Measurements from ENCODE around the gene S100A16.
"Not testable (repeated sequence)": the region's sequence is repeated elsewhere in the genome, so short reads cannot be mapped to it uniquely, and the experiment has no call there.

Gene S100A16

GRCh38 chr1:153583514-153583913, 29.4 kb downstream of the S100A16 start:
- DNase-seq: not testable (repeated sequence)

- DNase-seq: not testable (repeated sequence)
Measured at GRCh38 chr1:153582836-153583235, 30.1 kb downstream of the S100A16 start.

- no peak for DNase-seq
Measured at GRCh38 chr1:153578936-153579335, 34.0 kb downstream of the S100A16 start.

GRCh38 chr1:153578490-153578889, 34.4 kb downstream of the S100A16 start:
- no peak for DNase-seq

- no peak for DNase-seq
Measured at GRCh38 chr1:153577624-153578051, 35.3 kb downstream of the S100A16 start.

- DNase-seq: no peak
Measured at GRCh38 chr1:153577138-153577537, 35.8 kb downstream of the S100A16 start.

- not testable (repeated sequence) for DNase-seq
Measured at GRCh38 chr1:153575497-153575896, 37.4 kb downstream of the S100A16 start.

GRCh38 chr1:153575081-153575491, 37.9 kb downstream of the S100A16 start:
- not testable (repeated sequence) for DNase-seq

GRCh38 chr1:153573351-153573750, 39.6 kb downstream of the S100A16 start:
- DNase-seq: no peak

GRCh38 chr1:153572569-153573015, 40.3 kb downstream of the S100A16 start:
- peak; percentile 74 for DNase-seq

- DNase-seq: no peak
Measured at GRCh38 chr1:153571706-153572105, 41.2 kb downstream of the S100A16 start.

- no peak for DNase-seq
Measured at GRCh38 chr1:153570874-153571273, 42.1 kb downstream of the S100A16 start.

- DNase-seq: no peak
Measured at GRCh38 chr1:153569465-153569864, 43.5 kb downstream of the S100A16 start.

- DNase-seq: peak; percentile 94
Measured at GRCh38 chr1:153568367-153569099, 44.4 kb downstream of the S100A16 start.

GRCh38 chr1:153567621-153568366, 45.1 kb downstream of the S100A16 start:
- DNase-seq: peak; percentile 77

- DNase-seq: peak; percentile 98
Measured at GRCh38 chr1:153566414-153567371, 46.2 kb downstream of the S100A16 start.

GRCh38 chr1:153565529-153566374, 47.2 kb downstream of the S100A16 start, which contains the start of gene S100A2:
Gene S100A2 (minus strand): TSS chr1:153565844. CDS start chr1:153563877, 1,967 bp downstream.
- DNase-seq: peak; percentile 81

GRCh38 chr1:153563991-153564390, 48.9 kb downstream of the S100A16 start:
- DNase-seq: no peak

- DNase-seq: no peak
Measured at GRCh38 chr1:153563483-153563901, 49.4 kb downstream of the S100A16 start.

- not testable (repeated sequence) for DNase-seq
Measured at GRCh38 chr1:153562021-153562420, 50.9 kb downstream of the S100A16 start.

GRCh38 chr1:153561466-153561985, 51.4 kb downstream of the S100A16 start:
- DNase-seq: no peak

Data from NCI-H1694 treated with DMSO at 0.1 percent for 48 hours (cell line).